Measurements from ENCODE around the gene TWIST2. TPM values are rescaled to one million over a fixed set of nuclear protein-coding genes. Genes with fewer than 3 reads are reported as not detected.

Gene TWIST2
- total RNA-seq, 2 donors from 2014 or later = 1.9 TPM; not detected in 1

GRCh38 chr2:238941262-238941792, 93.4 kb downstream of the TWIST2 start:
- Mint-ChIP-seq H3K4me1 (no peaks in the 10 kb centered on the region), H3K9me3 (no peaks in the 10 kb centered on the region), H3K27ac (no peak overlapping the region), H3K27me3 (ENCODE audit: insufficient read depth) (no peaks in the 10 kb centered on the region), H3K36me3 (ENCODE audit: low read depth) (no peaks in the 10 kb centered on the region), H3K4me3 (no peak overlapping the region)
- Histone ChIP-seq H3K4me3 (ENCODE audit: low read length) (no peak overlapping the region), H3K36me3 (ENCODE audit: control insufficient read depth, insufficient read depth, low read length) (no peaks in the 10 kb centered on the region), H3K9me3 (ENCODE audit: control insufficient read depth, low read length) (no peaks in the 10 kb centered on the region), H3K9ac (ENCODE audit: extremely low read depth, low read length, poor library complexity, severe bottlenecking) (no peak overlapping the region), H3K4me1 (ENCODE audit: control insufficient read depth, insufficient read depth, low read length) (no peaks in the 10 kb centered on the region), H3K27me3 (ENCODE audit: control insufficient read depth, insufficient read depth, low read length, poor library complexity, severe bottlenecking) (no peaks in the 10 kb centered on the region), H3K27ac (ENCODE audit: low read depth, low read length) (no peak overlapping the region)
- no peak for DNase-seq
- 73 to 87% methylated on average over 2 to 7 of the region's 7 CpGs for WGBS, 2 experiments (ENCODE audit: insufficient coverage in 1 of 2, insufficient read length in 1 of 2)
- TF ChIP-seq CTCF (conservative IDR thresholded peaks at IDR 0.05) = no peak

DNA sequence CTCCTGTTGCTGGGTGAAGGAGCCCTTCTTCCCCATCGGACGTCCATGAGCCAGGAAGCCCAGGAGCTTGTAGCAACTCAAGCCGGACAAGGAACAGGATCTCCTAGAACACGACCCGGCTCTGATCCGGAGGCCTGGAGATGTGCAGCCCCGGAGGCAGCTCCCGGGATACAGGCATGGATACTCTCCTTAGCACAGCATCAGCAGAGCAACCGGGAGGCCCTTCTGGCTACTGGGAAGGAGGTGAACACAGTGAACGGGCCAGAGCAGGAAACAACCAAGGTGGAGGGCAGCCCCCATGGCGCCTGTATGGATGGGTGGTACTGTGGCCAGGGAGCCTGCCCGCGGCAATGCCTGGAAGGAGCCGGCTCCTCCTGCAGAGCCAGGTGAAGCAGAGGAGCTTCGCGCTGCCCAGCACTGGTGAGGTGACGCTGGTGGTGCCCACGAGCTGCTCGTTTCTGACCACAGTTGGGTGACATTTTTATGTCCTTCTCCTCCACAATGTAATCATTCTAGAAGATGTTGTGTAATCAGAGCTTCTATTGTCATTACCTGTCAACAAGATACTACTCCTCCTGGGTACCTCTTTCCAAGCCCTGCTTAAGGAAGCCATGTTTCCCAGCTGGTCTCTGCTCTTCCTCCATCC, 94.3 kb downstream of the TWIST2 start:
- Histone ChIP-seq H3K4me3 (ENCODE audit: low read length) (no peak overlapping the region), H3K4me1 (ENCODE audit: control insufficient read depth, insufficient read depth, low read length) (no peaks in the 10 kb centered on the region), H3K9ac (ENCODE audit: extremely low read depth, low read length, poor library complexity, severe bottlenecking) (no peak overlapping the region), H3K27me3 (ENCODE audit: control insufficient read depth, insufficient read depth, low read length, poor library complexity, severe bottlenecking) (no peaks in the 10 kb centered on the region), H3K27ac (ENCODE audit: low read depth, low read length) (no peak overlapping the region), H3K36me3 (ENCODE audit: control insufficient read depth, insufficient read depth, low read length) (no peaks in the 10 kb centered on the region), H3K9me3 (ENCODE audit: control insufficient read depth, low read length) (no peaks in the 10 kb centered on the region)
- TF ChIP-seq CTCF (conservative IDR thresholded peaks at IDR 0.05) = no peak
- Mint-ChIP-seq H3K4me3 (no peak overlapping the region), H3K27me3 (ENCODE audit: insufficient read depth) (no peaks in the 10 kb centered on the region), H3K9me3 (no peaks in the 10 kb centered on the region), H3K27ac (no peak overlapping the region), H3K36me3 (ENCODE audit: low read depth) (no peaks in the 10 kb centered on the region), H3K4me1 (no peaks in the 10 kb centered on the region)
- DNase-seq = no peak
- 92 to 94% methylated on average over 10 to 19 of the region's 19 CpGs for WGBS, 2 experiments (ENCODE audit: insufficient coverage in 1 of 2, insufficient read length in 1 of 2)

DNA sequence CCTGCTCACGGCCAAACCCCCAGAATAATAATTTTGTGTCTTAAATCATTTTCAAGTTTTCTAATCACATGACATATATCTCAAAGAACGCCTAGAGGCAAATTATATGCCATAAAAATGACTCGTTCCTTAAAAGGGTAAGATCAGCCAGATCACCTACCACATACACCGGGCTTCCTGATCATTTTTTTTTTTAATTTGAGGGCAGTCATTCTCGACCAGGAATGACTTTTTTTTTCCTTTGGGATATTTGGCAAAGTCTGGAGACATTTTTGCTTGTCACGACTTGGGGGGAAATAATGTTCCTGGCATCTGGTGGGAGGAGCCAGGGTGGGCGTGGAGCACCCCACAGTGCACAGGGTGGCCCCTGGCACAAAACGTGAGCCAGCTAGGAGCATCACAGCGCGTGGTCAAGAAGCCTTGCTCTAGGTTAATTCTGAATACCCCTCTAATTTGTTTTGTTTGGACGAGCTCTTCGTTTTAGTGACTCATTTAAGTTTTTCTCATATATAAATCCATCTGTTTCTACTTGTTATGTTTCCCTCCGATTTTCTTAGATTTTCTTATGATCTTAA, 94.9 kb downstream of the TWIST2 start:
- Mint-ChIP-seq H3K27me3 (ENCODE audit: insufficient read depth) (no peaks in the 10 kb centered on the region), H3K36me3 (ENCODE audit: low read depth) (no peaks in the 10 kb centered on the region), H3K9me3 (no peaks in the 10 kb centered on the region), H3K4me1 (no peaks in the 10 kb centered on the region), H3K4me3 (no peak overlapping the region), H3K27ac (no peak overlapping the region)
- Histone ChIP-seq H3K9ac (ENCODE audit: extremely low read depth, low read length, poor library complexity, severe bottlenecking) (no peak overlapping the region), H3K27me3 (ENCODE audit: control insufficient read depth, insufficient read depth, low read length, poor library complexity, severe bottlenecking) (no peaks in the 10 kb centered on the region), H3K27ac (ENCODE audit: low read depth, low read length) (no peak overlapping the region), H3K9me3 (ENCODE audit: control insufficient read depth, low read length) (no peaks in the 10 kb centered on the region), H3K36me3 (ENCODE audit: control insufficient read depth, insufficient read depth, low read length) (no peaks in the 10 kb centered on the region), H3K4me1 (ENCODE audit: control insufficient read depth, insufficient read depth, low read length) (no peaks in the 10 kb centered on the region), H3K4me3 (ENCODE audit: low read length) (no peak overlapping the region)
- 80 to 90% methylated on average over 11 to 13 of the region's 13 CpGs for WGBS, 2 experiments (ENCODE audit: insufficient coverage in 1 of 2, insufficient read length in 1 of 2)
- no peak for DNase-seq
- no peak for TF ChIP-seq CTCF (conservative IDR thresholded peaks at IDR 0.05)

Data from endodermal cell (in vitro differentiated cells).